ENCODE data around the gene TNFSF15. TPM values are rescaled to one million over a fixed set of nuclear protein-coding genes. Genes with fewer than 3 reads are reported as not detected.

TNFSF15 gene
- total RNA-seq, 1 experiment from 2014 or later, result not detected

- Histone ChIP-seq H4K91ac (ENCODE audit: insufficient read length, low read depth, low read length) (no peak overlapping the region), H3K4me2 (ENCODE audit: insufficient read depth, insufficient read length, low read length) (no peak overlapping the region), H3K4me1 (ENCODE audit: insufficient read depth, low read length) (no peaks in the 10 kb centered on the region), H3K14ac (ENCODE audit: insufficient read depth, low read length) (no peak overlapping the region), H4K8ac (replicated peaks; ENCODE audit: insufficient read length, low read depth, low read length) (no peak overlapping the region), H2BK12ac (ENCODE audit: insufficient read length, low read depth, low read length) (no peak overlapping the region), H3K27ac (ENCODE audit: insufficient read length, low read depth, low read length) (no peak overlapping the region), H3K9ac (ENCODE audit: extremely low read depth, insufficient read length, low read length) (no peak overlapping the region), H2AFZ (ENCODE audit: low read length) (no peak overlapping the region), H3K27me3 (ENCODE audit: insufficient read depth, low read length) (no peaks in the 10 kb centered on the region), H3K9me3 (ENCODE audit: control insufficient read depth, low read depth, low read length) (no peaks in the 10 kb centered on the region), H3T11ph (ENCODE audit: low read length) (no peak overlapping the region), H4K5ac (ENCODE audit: insufficient read length, low read depth, low read length) (no peak overlapping the region), H2BK15ac (ENCODE audit: low read depth, low read length) (no peak overlapping the region), H3K56ac (ENCODE audit: insufficient read length, low read depth, low read length) (no peak overlapping the region), H3K18ac (ENCODE audit: insufficient read length, low read depth, low read length) (no peak overlapping the region), H3K4ac (ENCODE audit: low read depth, low read length) (no peak overlapping the region), H3K79me1 (ENCODE audit: insufficient read depth, low read depth, low read length, poor library complexity, severe bottlenecking) (no peaks in the 10 kb centered on the region), H2BK20ac (ENCODE audit: low read depth, low read length, poor library complexity, severe bottlenecking) (no peak overlapping the region), H2AK5ac (ENCODE audit: insufficient read length, low read length) (no peak overlapping the region), H3K79me2 (ENCODE audit: insufficient read depth, low read length) (no peaks in the 10 kb centered on the region), H4K20me1 (ENCODE audit: control insufficient read depth, insufficient read depth, insufficient read length) (no peaks in the 10 kb centered on the region), H2BK5ac (ENCODE audit: insufficient read length, low read length) (no peak overlapping the region), H3K23ac (ENCODE audit: insufficient read length, low read depth, low read length) (no peak overlapping the region), H3K23me2 (ENCODE audit: insufficient read length, low read depth, low read length, poor library complexity, severe bottlenecking) (no peaks in the 10 kb centered on the region), H2BK120ac (ENCODE audit: low read depth, low read length, poor library complexity, severe bottlenecking) (no peak overlapping the region)
- Mint-ChIP-seq H3K27me3 (ENCODE audit: low read depth) (peaks cover 42% of the 10 kb centered on the region), H3K36me3 (ENCODE audit: insufficient read depth in 1 of 3, low read depth in 3 of 3) (no peaks in the 10 kb centered on the region), H3K27ac (no peak overlapping the region), H3K4me3 (no peak overlapping the region), H3K9me3 (no peaks in the 10 kb centered on the region; a peak in 1 of 5 replicates), H3K4me1 (peaks cover 4% of the 10 kb centered on the region in 2 experiments; a peak in 2 of 4 replicates)
- no peak for DNase-seq
- TF ChIP-seq, protein P1, sequence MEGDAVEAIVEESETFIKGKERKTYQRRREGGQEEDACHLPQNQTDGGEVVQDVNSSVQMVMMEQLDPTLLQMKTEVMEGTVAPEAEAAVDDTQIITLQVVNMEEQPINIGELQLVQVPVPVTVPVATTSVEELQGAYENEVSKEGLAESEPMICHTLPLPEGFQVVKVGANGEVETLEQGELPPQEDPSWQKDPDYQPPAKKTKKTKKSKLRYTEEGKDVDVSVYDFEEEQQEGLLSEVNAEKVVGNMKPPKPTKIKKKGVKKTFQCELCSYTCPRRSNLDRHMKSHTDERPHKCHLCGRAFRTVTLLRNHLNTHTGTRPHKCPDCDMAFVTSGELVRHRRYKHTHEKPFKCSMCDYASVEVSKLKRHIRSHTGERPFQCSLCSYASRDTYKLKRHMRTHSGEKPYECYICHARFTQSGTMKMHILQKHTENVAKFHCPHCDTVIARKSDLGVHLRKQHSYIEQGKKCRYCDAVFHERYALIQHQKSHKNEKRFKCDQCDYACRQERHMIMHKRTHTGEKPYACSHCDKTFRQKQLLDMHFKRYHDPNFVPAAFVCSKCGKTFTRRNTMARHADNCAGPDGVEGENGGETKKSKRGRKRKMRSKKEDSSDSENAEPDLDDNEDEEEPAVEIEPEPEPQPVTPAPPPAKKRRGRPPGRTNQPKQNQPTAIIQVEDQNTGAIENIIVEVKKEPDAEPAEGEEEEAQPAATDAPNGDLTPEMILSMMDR (conservative IDR thresholded peaks at IDR 0.05), result no peak
- no CpG with 5 or more reads among the region's 3 CpGs for WGBS (ENCODE audit: extremely low coverage, insufficient read length, low lambda C conversion rate)
Observed at GRCh38 chr9:114754581-114754980, 51.3 kb downstream of the TNFSF15 start.
